ENCODE data around the gene ATXN1L.
"Not testable (repeated sequence)": the region's sequence is repeated elsewhere in the genome, so short reads cannot be mapped to it uniquely, and the experiment has no call there.

Gene ATXN1L

GRCh38 chr16:71852158-71852557 is 6.4 kb downstream of the ATXN1L start:
- no peak for DNase-seq (ENCODE audit: low read depth)

- DNase-seq (ENCODE audit: low read depth) = no peak
Observed at GRCh38 chr16:71852561-71852960, 6.8 kb downstream of the ATXN1L start.

- DNase-seq (ENCODE audit: low read depth) = no peak
Observed at GRCh38 chr16:71853413-71853812, 7.6 kb downstream of the ATXN1L start.

- no peak for DNase-seq (ENCODE audit: low read depth)
Observed at GRCh38 chr16:71854369-71854948, 8.7 kb downstream of the ATXN1L start.

GRCh38 chr16:71855937-71856662 is 10.3 kb downstream of the ATXN1L start:
- no peak for DNase-seq (ENCODE audit: low read depth)

- DNase-seq (ENCODE audit: low read depth) = no peak
Observed at GRCh38 chr16:71859762-71860521, 14.2 kb downstream of the ATXN1L start.

GRCh38 chr16:71863995-71864394 is 18.2 kb downstream of the ATXN1L start:
- DNase-seq (ENCODE audit: low read depth) = no peak

- no peak for DNase-seq (ENCODE audit: low read depth)
Observed at GRCh38 chr16:71865173-71865863, 19.5 kb downstream of the ATXN1L start.

GRCh38 chr16:71867175-71867574 is 21.4 kb downstream of the ATXN1L start:
- DNase-seq (ENCODE audit: low read depth) = not testable (repeated sequence)

- DNase-seq (ENCODE audit: low read depth) = no peak
Observed at GRCh38 chr16:71867939-71868338, 22.2 kb downstream of the ATXN1L start.

- no peak for DNase-seq (ENCODE audit: low read depth)
Observed at GRCh38 chr16:71869089-71869488, 23.3 kb downstream of the ATXN1L start.

GRCh38 chr16:71870818-71871217 is 25.0 kb downstream of the ATXN1L start:
- DNase-seq (ENCODE audit: low read depth) = no peak

- DNase-seq (ENCODE audit: low read depth) = no peak
Observed at GRCh38 chr16:71873199-71873598, 27.4 kb downstream of the ATXN1L start.

- DNase-seq (ENCODE audit: low read depth) = no peak
Observed at GRCh38 chr16:71878911-71879310, 33.1 kb downstream of the ATXN1L start.

GRCh38 chr16:71880176-71880575 is 34.4 kb downstream of the ATXN1L start:
- DNase-seq (ENCODE audit: low read depth) = no peak

GRCh38 chr16:71882505-71883167 is 36.9 kb downstream of the ATXN1L start:
- DNase-seq (ENCODE audit: low read depth) = peak; percentile 31

GRCh38 chr16:71883168-71883848 is 37.5 kb downstream of the ATXN1L start:
- peak; percentile 56 for DNase-seq (ENCODE audit: low read depth)

GRCh38 chr16:71883849-71884638 is 38.3 kb downstream of the ATXN1L start, which contains the start of gene ZNF821:
Gene ZNF821, minus strand, starts transcription at chr16:71884182. Its CDS starts 4,236 bp downstream, at chr16:71879946.
- DNase-seq (ENCODE audit: low read depth) = peak; percentile 52

- DNase-seq (ENCODE audit: low read depth) = no peak
Observed at GRCh38 chr16:71885261-71885650, 39.5 kb downstream of the ATXN1L start.

- no peak for DNase-seq (ENCODE audit: low read depth)
Observed at GRCh38 chr16:71889147-71889546, 43.4 kb downstream of the ATXN1L start.

- no peak for DNase-seq (ENCODE audit: low read depth)
Observed at GRCh38 chr16:71893888-71894228, 48.1 kb downstream of the ATXN1L start.

Data from stimulated activated CD8-positive, alpha-beta memory T cell treated with anti-CD3 and anti-CD28 coated beads, Interleukin-12 subunit alpha, Interleukin-12 subunit beta, amount 100 ng/mL, for 4 hours (primary cell).